ENCODE measurements around the gene LKAAEAR1. TPM values are rescaled to one million over a fixed set of nuclear protein-coding genes. Genes with fewer than 3 reads are reported as not detected.

LKAAEAR1 gene
- total and polyA plus RNA-seq, 7 donors: 0.19 to 1.5 TPM; not detected in 5

DNA sequence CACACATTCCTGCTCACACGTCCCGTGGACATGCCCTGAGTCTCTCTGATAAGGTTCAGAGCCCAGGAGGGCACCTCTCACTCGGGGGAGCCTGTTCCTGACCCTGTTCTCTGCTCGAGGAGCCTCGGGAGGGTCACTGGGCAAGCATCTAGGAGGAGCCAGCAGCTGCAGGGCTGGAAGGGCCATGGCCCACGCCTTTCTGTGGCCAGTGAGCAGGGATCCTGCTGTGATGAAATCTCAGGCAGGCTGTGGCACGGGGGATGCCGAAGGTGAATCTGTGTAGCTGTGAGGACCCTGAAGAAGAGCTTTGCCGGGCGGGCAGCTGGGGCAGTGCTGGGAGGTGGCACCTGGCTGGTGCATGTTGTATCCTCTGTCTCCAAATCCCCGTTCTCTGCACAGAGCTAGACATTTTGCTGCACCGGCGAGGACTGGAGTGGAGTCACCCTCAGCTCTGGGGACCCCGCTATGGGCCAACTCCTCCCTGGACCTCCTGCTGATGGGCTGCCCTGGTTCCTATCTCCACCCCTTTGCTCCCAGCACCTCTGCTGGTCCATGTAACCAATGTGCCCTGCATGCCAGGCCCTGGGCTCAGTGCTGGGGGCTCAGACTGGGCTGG lies 30.3 kb upstream of the LKAAEAR1 start:
- no peaks in the 10 kb centered on the region for H3K9me3 ChIP-seq
- 76 to 84% methylated on average over 14 of the region's 14 CpGs for WGBS, 2 donors
- no peak overlapping the region for H3K4me3 ChIP-seq
- H3K36me3 ChIP-seq: no peaks in the 10 kb centered on the region
- no peaks in the 10 kb centered on the region for H3K27me3 ChIP-seq
- intact Hi-C loops (cut with DNase I): no loop called here
- H3K27ac ChIP-seq: no peak overlapping the region
- TF ChIP-seq POLR2AphosphoS5 (IDR thresholded peaks at IDR 0.05) (no peak), POLR2A (IDR thresholded peaks at IDR 0.05) (no peak), EP300 (IDR thresholded peaks at IDR 0.05) (no peak)
- TF ChIP-seq, protein P1, sequence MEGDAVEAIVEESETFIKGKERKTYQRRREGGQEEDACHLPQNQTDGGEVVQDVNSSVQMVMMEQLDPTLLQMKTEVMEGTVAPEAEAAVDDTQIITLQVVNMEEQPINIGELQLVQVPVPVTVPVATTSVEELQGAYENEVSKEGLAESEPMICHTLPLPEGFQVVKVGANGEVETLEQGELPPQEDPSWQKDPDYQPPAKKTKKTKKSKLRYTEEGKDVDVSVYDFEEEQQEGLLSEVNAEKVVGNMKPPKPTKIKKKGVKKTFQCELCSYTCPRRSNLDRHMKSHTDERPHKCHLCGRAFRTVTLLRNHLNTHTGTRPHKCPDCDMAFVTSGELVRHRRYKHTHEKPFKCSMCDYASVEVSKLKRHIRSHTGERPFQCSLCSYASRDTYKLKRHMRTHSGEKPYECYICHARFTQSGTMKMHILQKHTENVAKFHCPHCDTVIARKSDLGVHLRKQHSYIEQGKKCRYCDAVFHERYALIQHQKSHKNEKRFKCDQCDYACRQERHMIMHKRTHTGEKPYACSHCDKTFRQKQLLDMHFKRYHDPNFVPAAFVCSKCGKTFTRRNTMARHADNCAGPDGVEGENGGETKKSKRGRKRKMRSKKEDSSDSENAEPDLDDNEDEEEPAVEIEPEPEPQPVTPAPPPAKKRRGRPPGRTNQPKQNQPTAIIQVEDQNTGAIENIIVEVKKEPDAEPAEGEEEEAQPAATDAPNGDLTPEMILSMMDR (IDR thresholded peaks at IDR 0.05): no peak
- no peaks in the 10 kb centered on the region for H3K4me1 ChIP-seq
- DNase-seq: peak; percentile 42

DNA sequence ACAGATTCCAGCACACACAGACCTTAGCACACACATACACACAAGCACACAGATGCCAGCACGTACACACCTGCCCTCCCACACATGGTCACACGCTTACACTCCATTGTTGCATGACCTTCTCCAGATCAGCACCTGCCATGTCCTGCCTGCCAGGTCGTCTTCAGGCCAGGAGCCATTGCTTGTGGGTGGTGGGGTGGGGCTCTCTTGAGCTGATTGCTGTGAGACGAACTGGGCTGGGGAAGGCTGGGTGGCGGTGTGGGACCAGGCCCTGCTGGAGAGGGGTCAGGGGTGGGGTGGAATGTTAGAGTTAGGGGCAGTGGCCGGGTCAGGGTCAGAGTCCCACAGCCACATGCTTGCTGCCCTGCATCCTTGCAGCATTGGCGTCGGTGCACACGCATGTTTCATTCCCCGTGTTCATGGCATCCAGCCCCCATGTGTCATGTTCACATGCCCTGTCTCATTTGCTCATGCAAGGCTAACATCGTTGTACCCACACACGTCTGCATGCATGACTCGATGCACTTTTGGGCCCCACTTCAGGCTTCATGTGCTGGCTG lies 29.7 kb upstream of the LKAAEAR1 start:
- Histone ChIP-seq H3K4me3 (no peak overlapping the region), H3K36me3 (no peaks in the 10 kb centered on the region), H3K9me3 (no peaks in the 10 kb centered on the region), H3K4me1 (no peaks in the 10 kb centered on the region), H3K27ac (no peak overlapping the region), H3K27me3 (no peaks in the 10 kb centered on the region)
- intact Hi-C loops (cut with DNase I): no loop called here
- 61 to 81% methylated on average over 13 of the region's 13 CpGs for whole genome bisulfite sequencing, 2 donors
- TF ChIP-seq POLR2A (IDR thresholded peaks at IDR 0.05) (no peak), EP300 (IDR thresholded peaks at IDR 0.05) (no peak), POLR2AphosphoS5 (IDR thresholded peaks at IDR 0.05) (no peak)
- TF ChIP-seq, protein P1 (IDR thresholded peaks at IDR 0.05): no peak
- peak; percentile 43 for DNase-seq

DNA sequence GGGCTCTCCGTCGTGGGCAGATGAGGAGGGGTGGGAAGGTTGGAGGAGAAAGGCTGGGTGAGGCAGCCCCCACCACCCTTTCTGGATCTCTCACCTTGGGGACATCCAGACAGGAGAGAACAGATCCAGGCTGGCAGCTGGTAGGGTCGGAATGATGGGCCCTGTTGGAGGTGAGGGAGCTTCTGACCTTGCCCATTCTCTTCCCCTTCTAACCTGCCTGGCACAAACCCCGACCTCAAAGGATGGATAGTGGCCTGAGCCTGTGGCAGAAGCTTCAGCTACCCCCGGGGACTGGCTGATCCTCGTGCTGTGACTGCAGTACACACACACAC lies 29.2 kb upstream of the LKAAEAR1 start:
- intact Hi-C loops (cut with DNase I): no loop called here
- H3K4me1 ChIP-seq: no peaks in the 10 kb centered on the region
- H3K27ac ChIP-seq: no peak overlapping the region
- TF ChIP-seq POLR2AphosphoS5 (IDR thresholded peaks at IDR 0.05): no peak
- H3K4me3 ChIP-seq: no peak overlapping the region
- 59 to 80% methylated on average over 6 of the region's 6 CpGs for WGBS, 2 donors
- no peaks in the 10 kb centered on the region for H3K36me3 ChIP-seq
- no peaks in the 10 kb centered on the region for H3K9me3 ChIP-seq
- no peaks in the 10 kb centered on the region for H3K27me3 ChIP-seq
- DNase-seq: no peak

DNA sequence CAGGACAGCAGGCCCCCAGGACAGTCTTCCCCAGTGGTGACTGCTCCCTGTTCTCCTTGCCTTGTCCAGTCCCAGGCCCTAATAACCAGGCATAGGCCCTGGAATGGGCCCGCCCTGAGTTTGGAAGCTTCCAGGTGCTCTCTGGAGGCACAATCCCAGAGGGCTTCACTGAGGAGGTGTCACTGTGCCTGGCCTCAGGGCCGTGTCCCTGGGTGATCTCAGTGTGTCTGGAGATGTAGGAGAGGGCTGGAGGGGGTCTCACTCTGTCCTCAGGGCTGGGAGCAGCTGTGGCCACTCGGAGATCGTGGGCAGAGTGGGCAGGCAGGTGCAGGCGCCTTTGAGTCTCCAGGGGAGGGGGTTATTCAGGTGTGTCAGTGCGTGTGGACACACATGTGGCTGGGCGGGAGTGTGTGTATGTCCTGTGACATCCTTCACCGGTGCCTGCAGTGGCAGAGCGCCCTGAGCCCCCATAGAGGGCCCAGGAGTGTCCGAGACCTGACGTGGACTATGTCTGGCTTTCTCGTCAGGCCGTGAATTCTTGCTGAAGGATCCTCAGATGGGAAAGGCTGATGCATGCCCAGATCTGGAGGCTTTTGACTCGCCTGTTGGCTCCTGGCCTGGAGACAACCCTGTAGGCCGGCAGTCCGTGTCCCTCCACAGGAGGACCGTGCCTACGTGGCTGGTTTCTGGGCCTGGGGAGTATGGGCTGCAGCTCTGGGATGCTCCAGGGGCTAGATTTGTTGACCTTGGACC lies 28.7 kb upstream of the LKAAEAR1 start:
- Histone ChIP-seq H3K27ac (no peak overlapping the region), H3K4me3 (no peak overlapping the region), H3K9me3 (no peaks in the 10 kb centered on the region), H3K36me3 (no peaks in the 10 kb centered on the region), H3K27me3 (no peaks in the 10 kb centered on the region), H3K4me1 (no peaks in the 10 kb centered on the region)
- intact Hi-C loops (cut with DNase I): no loop called here
- WGBS, 2 donors: 78 to 85% methylated on average over 18 of the region's 18 CpGs
- peak; percentile 50 for DNase-seq
- no peak for TF ChIP-seq POLR2AphosphoS5 (IDR thresholded peaks at IDR 0.05)
- TF ChIP-seq, protein P1 (IDR thresholded peaks at IDR 0.05): no peak
- no peak for TF ChIP-seq POLR2A (IDR thresholded peaks at IDR 0.05)
- no peak for TF ChIP-seq EP300 (IDR thresholded peaks at IDR 0.05)

DNA sequence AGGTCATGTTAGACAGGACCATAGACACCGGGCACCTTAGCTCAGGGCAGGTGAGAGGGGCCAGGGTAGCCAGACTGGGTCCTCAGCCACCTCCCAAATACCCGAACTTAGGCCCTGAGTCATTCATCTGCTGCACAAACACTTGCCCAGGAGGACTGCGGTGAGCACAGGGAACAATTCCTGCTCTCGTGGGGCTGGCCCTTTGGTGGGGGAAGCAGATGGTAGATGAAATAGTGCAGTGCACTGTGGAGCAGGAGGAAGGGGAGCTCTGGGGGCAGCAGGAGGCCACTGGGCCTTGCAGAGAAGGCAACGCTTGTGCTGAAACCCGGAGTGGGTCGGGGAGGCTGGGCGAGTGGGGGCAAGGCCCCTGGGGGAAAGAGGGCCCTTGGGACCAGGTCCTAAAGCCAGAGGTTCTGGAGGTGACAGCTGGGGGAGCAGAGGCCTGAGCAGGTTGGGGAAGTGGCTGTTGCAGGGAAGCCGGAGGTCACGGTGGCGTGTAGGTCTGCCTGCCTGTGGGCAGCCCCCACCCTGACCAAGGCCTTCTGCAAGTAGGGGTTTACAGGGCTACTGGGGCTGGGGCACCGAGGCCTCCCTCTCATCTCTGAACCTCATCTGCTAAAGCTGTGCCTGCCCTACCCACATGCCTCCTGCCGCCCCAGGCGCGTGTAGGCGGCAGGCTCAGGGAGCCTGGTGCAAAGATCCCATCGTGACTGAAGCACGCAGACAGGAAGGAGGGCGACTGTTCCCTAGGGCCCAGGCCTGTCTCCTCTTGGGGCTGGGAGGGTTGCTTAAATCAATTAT lies 27.8 kb upstream of the LKAAEAR1 start:
- H3K4me3 ChIP-seq: no peak overlapping the region
- DNase-seq: peak; percentile 54
- H3K36me3 ChIP-seq: no peaks in the 10 kb centered on the region
- intact Hi-C loops (cut with DNase I): no loop called here
- H3K4me1 ChIP-seq: no peaks in the 10 kb centered on the region
- no peak overlapping the region for H3K27ac ChIP-seq
- no peaks in the 10 kb centered on the region for H3K9me3 ChIP-seq
- WGBS, 2 donors: 58 to 76% methylated on average over 19 of the region's 19 CpGs
- no peaks in the 10 kb centered on the region for H3K27me3 ChIP-seq
- TF ChIP-seq, protein P1 (IDR thresholded peaks at IDR 0.05): no peak
- no peak for TF ChIP-seq POLR2A (IDR thresholded peaks at IDR 0.05)
- TF ChIP-seq EP300 (IDR thresholded peaks at IDR 0.05): no peak
- TF ChIP-seq POLR2AphosphoS5 (IDR thresholded peaks at IDR 0.05): no peak
